ENCODE data around the gene TMEM184B. TPM values are rescaled to one million over a fixed set of nuclear protein-coding genes. Genes with fewer than 3 reads are reported as not detected.

TMEM184B gene
- 62.6 and 80.5 TPM in 2 replicates for total RNA-seq

DNA sequence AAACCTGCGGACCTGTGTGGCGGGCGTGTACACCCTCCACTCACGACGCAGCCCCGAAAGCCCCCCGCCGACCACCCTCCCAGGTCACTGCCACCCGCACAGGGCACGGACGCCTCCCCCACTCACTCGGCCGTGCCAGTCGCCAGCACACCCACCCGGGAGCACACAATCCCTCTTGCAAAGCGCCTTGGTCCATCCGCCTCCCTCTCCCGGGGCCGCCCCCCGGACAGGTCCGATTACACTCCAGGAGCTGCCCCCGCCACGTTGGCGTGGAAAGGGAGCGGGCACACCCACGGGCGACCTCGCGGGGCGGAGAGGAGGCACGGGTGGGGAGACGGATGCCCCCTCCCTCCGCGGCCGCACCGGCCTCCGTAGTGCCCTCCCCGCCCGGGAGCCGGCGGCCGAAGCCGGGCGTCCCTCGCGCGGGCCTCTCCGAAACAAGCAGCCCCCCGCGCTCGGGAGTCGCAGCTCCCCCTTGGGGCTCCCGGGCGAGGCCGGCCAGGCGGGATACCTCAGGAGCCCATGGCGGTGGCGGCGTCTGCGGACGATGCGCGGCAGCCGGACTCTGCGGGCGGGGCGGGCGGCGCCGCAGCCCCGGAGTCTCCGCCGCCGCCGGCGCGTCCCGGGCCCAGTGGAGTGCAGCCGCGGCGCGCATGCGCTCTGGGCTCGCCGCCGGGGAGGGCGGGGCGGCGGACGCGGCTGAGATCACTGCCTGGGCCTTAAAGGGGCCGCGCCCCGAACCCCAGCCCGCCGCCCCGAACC is at the start of gene TMEM184B:
Gene TMEM184B, minus strand, starts transcription at position 638 of the 762 bp plus-strand sequence. CDS start 25,049 bp downstream, outside the sequence.

GRCh38 chr22:38317122-38317994 is 44.5 kb upstream of the TMEM184B start, which contains the start of gene CSNK1E:
Gene CSNK1E (minus strand): TSS chr22:38317433. CDS start chr22:38314157, 3,276 bp downstream.

GRCh38 chr22:38201711-38202436 is 70.9 kb downstream of the TMEM184B start, which contains the start of gene MAFF:
Gene MAFF (plus strand): TSS chr22:38201994. CDS start chr22:38213854, 11,860 bp downstream.

DNA sequence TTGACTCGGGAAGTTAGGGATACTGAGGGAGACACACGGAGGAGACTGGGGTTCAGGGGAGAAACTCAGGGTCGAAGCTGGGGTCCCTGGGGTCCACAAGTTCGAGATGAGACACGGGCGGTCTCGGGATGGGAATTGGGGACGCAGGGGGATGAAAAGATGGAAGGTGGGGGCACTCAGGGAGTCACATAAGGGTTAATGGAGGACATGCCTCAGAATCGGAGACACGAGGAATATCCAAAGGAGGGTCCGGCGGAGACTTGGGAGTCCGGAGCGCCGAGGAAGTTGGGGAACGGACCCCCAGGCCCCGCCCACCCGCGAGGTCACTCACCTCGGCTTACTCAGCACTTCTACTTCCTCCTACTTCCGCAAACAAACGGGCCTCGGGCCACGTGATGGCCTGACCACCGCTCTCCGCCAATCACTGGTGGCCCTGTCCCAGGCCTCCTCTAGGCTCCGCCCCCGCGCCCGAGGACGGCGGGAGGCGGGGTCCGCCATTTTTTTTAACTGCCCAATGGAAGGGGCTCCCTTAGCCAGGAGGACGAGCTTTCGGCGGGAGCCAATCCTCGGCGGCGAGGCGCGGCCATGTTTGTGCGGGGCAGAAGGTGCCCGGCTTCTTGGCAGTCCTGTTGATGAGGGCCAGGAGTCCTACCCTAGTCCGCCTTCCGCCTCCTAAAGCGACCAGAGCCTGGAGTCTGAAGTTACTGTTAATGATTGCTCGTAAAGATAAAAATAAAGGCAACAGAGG is 91.2 kb downstream of the TMEM184B start, which contains the start of gene PLA2G6:
Gene PLA2G6, minus strand, starts transcription at position 378 of the 748 bp plus-strand sequence. CDS start 12,404 bp downstream, outside the sequence.

Other genes with a start within 250 kb of the TMEM184B start
- 11.4 and 14.1 TPM in 2 replicates for gene PICK1, start 215.6 kb downstream of the TMEM184B start, total RNA-seq
- 0.16 TPM in 1 of 2 replicates, not detected in the other for gene SLC16A8, start 188.8 kb downstream of the TMEM184B start, total RNA-seq
- 2.4 and 9.7 TPM in 2 replicates for gene BAIAP2L2, start 162.3 kb downstream of the TMEM184B start, total RNA-seq
- gene PLA2G6, start 91.2 kb downstream of the TMEM184B start, total RNA-seq: 10.3 and 15.1 TPM in 2 replicates
- 39.2 and 48.0 TPM in 2 replicates for gene MAFF, start 71.0 kb downstream of the TMEM184B start, total RNA-seq
- gene CSNK1E, start 44.4 kb upstream of the TMEM184B start, total RNA-seq: 102 and 123 TPM in 2 replicates
- not detected in 2 replicates for gene KCNJ4, start 182.2 kb upstream of the TMEM184B start, total RNA-seq
- 183 and 192 TPM in 2 replicates for gene KDELR3, start 195.1 kb upstream of the TMEM184B start, total RNA-seq
- 223 and 266 TPM in 2 replicates for gene DDX17, start 233.3 kb upstream of the TMEM184B start, total RNA-seq